HG03025 (cell line): ENCODE data around the gene GSTO2.

Experiments
- ATAC-seq: cut with Tn5 transposase; IDR thresholded peaks from one replicate; pipeline ENCODE4 v1.9.1; 2021; ENCODE audit warnings: mild to moderate bottlenecking, moderate library complexity; ENCODE audit not compliant: unreplicated experiment, low FRiP score

GSTO2 gene

GRCh38 chr10:104336821-104337467 is 68.0 kb downstream of the GSTO2 start:
- peak; percentile 35 for ATAC-seq

GRCh38 chr10:104337521-104337984 is 68.6 kb downstream of the GSTO2 start:
- ATAC-seq: peak; percentile 44

- peak; percentile 56 for ATAC-seq
Measured at GRCh38 chr10:104337985-104338735, 69.2 kb downstream of the GSTO2 start, which contains the start of gene ITPRIP. ITPRIP (minus strand) TSS chr10:104338465; CDS start chr10:104316051, 22,414 bp downstream.

- no peak for ATAC-seq
Measured at GRCh38 chr10:104339469-104340110, 70.6 kb downstream of the GSTO2 start.

- ATAC-seq: no peak
Measured at GRCh38 chr10:104340111-104340526, 71.1 kb downstream of the GSTO2 start.

GRCh38 chr10:104340641-104341040 is 71.7 kb downstream of the GSTO2 start:
- ATAC-seq: no peak

GRCh38 chr10:104342941-104343411 is 74.0 kb downstream of the GSTO2 start:
- ATAC-seq: no peak

- ATAC-seq: no peak
Measured at GRCh38 chr10:104344219-104344618, 75.2 kb downstream of the GSTO2 start.

GRCh38 chr10:104345515-104345914 is 76.5 kb downstream of the GSTO2 start:
- no peak for ATAC-seq

- ATAC-seq: no peak
Measured at GRCh38 chr10:104345941-104346340, 77.0 kb downstream of the GSTO2 start.

GRCh38 chr10:104347295-104348045 is 78.5 kb downstream of the GSTO2 start:
- no peak for ATAC-seq

- no peak for ATAC-seq
Measured at GRCh38 chr10:104348601-104349000, 79.6 kb downstream of the GSTO2 start.

- ATAC-seq: peak; percentile 58
Measured at GRCh38 chr10:104349623-104350126, 80.7 kb downstream of the GSTO2 start.

GRCh38 chr10:104350127-104350635 is 81.2 kb downstream of the GSTO2 start:
- ATAC-seq: peak; percentile 41

GRCh38 chr10:104351061-104351702 is 82.2 kb downstream of the GSTO2 start:
- ATAC-seq: no peak

GRCh38 chr10:104351919-104352318 is 82.9 kb downstream of the GSTO2 start:
- ATAC-seq: no peak

GRCh38 chr10:104353325-104354048 is 84.5 kb downstream of the GSTO2 start, which contains the start of gene CFAP58:
CFAP58 (plus strand) TSS chr10:104353833; CDS start chr10:104353898, 65 bp downstream.
- peak; percentile 51 for ATAC-seq
